Smooth muscle cell (in vitro differentiated cells): ENCODE data around the gene LTBP1. TPM values are rescaled to one million over a fixed set of nuclear protein-coding genes. Genes with fewer than 3 reads are reported as not detected.

Experiments
- DNase-seq: peaks from one replicate; lab custom pipeline; 2025; ENCODE audit not compliant: unreplicated experiment; lab: John Stamatoyannopoulos, UW
- H2AFZ ChIP-seq: fragments of 200-600 bp; sonication (generic); 2 replicates; pipeline ENCODE4 v1.6.0; 2016; ENCODE audit warnings: antibody characterized with exemption, low read depth, mild to moderate bottlenecking
- H3F3A ChIP-seq: fragments of 200-600 bp; sonication (generic); 2 replicates; pipeline ENCODE4 v1.6.0; 2017; ENCODE audit warnings: antibody characterized with exemption, low read depth
- H3K27ac ChIP-seq: fragments of 200-600 bp; sonication (generic); 2 replicates; pipeline ENCODE4 v1.5.1; 2016; ENCODE audit warnings: low read depth, mild to moderate bottlenecking
- H3K27me3 ChIP-seq: fragments of 200-600 bp; sonication (generic); 2 replicates; pipeline ENCODE4 v1.6.1; 2016; ENCODE audit warnings: low read depth, mild to moderate bottlenecking
- H3K36me3 ChIP-seq: fragments of 200-600 bp; sonication (generic); 2 replicates; pipeline ENCODE4 v1.5.1; 2016; ENCODE audit warnings: low read depth
- H3K4me1 ChIP-seq: fragments of 200-600 bp; sonication (generic); 2 replicates; pipeline ENCODE4 v1.5.1; 2016; ENCODE audit warnings: low read depth
- H3K4me2 ChIP-seq: fragments of 200-600 bp; sonication (generic); 2 replicates; pipeline ENCODE4 v1.6.0; 2016; ENCODE audit warnings: mild to moderate bottlenecking
- H3K4me3 ChIP-seq: fragments of 200-600 bp; sonication (generic); 2 replicates; pipeline ENCODE4 v1.5.1; 2016; ENCODE audit warnings: mild to moderate bottlenecking
- H3K79me2 ChIP-seq: fragments of 200-600 bp; sonication (generic); 2 replicates; pipeline ENCODE4 v1.6.0; 2016; ENCODE audit warnings: low read depth, mild to moderate bottlenecking
- H3K9ac ChIP-seq: fragments of 200-600 bp; sonication (generic); 2 replicates; pipeline ENCODE4 v1.6.0; 2016; ENCODE audit warnings: low read depth
- H3K9me3 ChIP-seq: fragments of 200-600 bp; sonication (generic); replicated peaks from 2 replicates; pipeline ENCODE4 v1.5.1; 2016; ENCODE audit warnings: low read depth
- H4K20me1 ChIP-seq: fragments of 200-600 bp; sonication (generic); 2 replicates; pipeline ENCODE4 v1.6.0; 2016; ENCODE audit warnings: low read depth
- CTCF ChIP-seq: fragments of 200-600 bp; sonication (generic); IDR thresholded peaks from 2 replicates; pipeline ENCODE4 v1.5.1; 2017; ENCODE audit warnings: borderline replicate concordance, mild to moderate bottlenecking, antibody characterized with exemption; ENCODE audit not compliant: insufficient read depth, poor library complexity, severe bottlenecking
- WGBS: methylation state at CpG from one replicate; pipeline ENCODE4 v1.1.7; 2016; ENCODE audit warnings: low lambda C conversion rate; 5-methylcytosine and 5-hydroxymethylcytosine counted together
- polyA plus RNA-seq: library from polyadenylated mRNA; unstranded; fragments of >200 nt; fragmentation: Nextera tagmentation; extraction: Ambion mirVana; gene quantifications from 2 replicates; pipeline ENCODE4 v1.2.1, GENCODE V29; 2016
- total RNA-seq: library from RNA; depleted of rRNA; stranded (reverse); fragments of >200 nt; gene quantifications from 2 replicates; pipeline ENCODE4 v1.2.3, GENCODE V29; 2014

Gene LTBP1
- total and polyA plus RNA-seq, 2 experiments from 2014 or later, result 146 to 250 TPM

GRCh38 chr2:32922501-32922900 lies 24.3 kb upstream of the LTBP1 start:
- DNase-seq, result no peak
- Histone ChIP-seq H2AFZ (no peak overlapping the region), H3K79me2 (no peaks in the 10 kb centered on the region), H3K4me1 (peaks cover 4% of the 10 kb centered on the region), H3K4me3 (no peak overlapping the region), H3K36me3 (no peaks in the 10 kb centered on the region), H3K27ac (no peak overlapping the region), H4K20me1 (no peaks in the 10 kb centered on the region), H3K27me3 (no peaks in the 10 kb centered on the region), H3K9me3 (no peaks in the 10 kb centered on the region), H3K9ac (no peak overlapping the region), H3K4me2 (no peak overlapping the region), H3F3A (peaks cover 4% of the 10 kb centered on the region)
- TF ChIP-seq CTCF, result no peak
- WGBS, result 95% methylated on average over 1 of the region's 1 CpG

- TF ChIP-seq CTCF, result no peak
- Histone ChIP-seq H3K27me3 (no peaks in the 10 kb centered on the region), H2AFZ (no peak overlapping the region), H3K9ac (no peak overlapping the region), H3K36me3 (no peaks in the 10 kb centered on the region), H3K27ac (no peak overlapping the region), H3K4me3 (no peak overlapping the region), H3K79me2 (no peaks in the 10 kb centered on the region), H3K9me3 (no peaks in the 10 kb centered on the region), H4K20me1 (no peaks in the 10 kb centered on the region), H3F3A (peaks cover 4% of the 10 kb centered on the region), H3K4me1 (peaks cover 4% of the 10 kb centered on the region), H3K4me2 (no peak overlapping the region)
- 90% methylated on average over 2 of the region's 2 CpGs for WGBS
- DNase-seq, result no peak
These were observed 23.6 kb upstream of the LTBP1 start for GRCh38 chr2:32923109-32923508.

DNA sequence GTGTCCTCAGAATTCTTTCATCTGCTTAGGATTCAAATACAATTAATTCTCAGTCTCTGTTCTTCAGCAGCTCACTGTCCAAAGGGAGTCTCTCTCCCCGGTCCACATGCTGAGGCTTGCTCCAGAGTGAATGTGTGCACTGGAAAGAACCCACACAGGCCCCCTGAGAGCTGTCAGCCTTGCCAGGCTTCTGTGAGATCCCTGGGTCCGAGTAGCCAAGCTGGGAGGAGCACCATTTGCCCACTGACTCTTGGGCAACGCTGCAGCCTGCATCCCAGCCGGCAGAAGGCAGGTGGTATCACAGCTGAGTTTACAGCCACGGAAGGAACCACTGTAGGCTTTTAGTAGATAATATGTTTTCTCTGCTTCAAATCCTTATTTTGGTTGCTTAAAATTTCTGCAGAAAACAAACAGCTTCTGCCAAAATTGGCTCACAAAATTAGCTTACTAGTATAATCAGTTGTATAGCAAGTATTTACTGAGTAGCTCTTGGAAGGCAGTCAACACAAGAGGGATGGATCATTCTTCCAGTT lies 21.4 kb upstream of the LTBP1 start:
- Histone ChIP-seq H3K9me3 (no peaks in the 10 kb centered on the region), H4K20me1 (no peaks in the 10 kb centered on the region), H3K4me2 (no peak overlapping the region), H3K9ac (no peak overlapping the region), H2AFZ (no peak overlapping the region), H3K4me1 (peaks cover 4% of the 10 kb centered on the region), H3K36me3 (no peaks in the 10 kb centered on the region), H3K4me3 (no peak overlapping the region), H3K79me2 (no peaks in the 10 kb centered on the region), H3K27ac (no peak overlapping the region), H3K27me3 (no peaks in the 10 kb centered on the region), H3F3A (no peaks in the 10 kb centered on the region)
- no peak for DNase-seq
- 86% methylated on average over 5 of the region's 5 CpGs for WGBS
- no peak for TF ChIP-seq CTCF

DNA sequence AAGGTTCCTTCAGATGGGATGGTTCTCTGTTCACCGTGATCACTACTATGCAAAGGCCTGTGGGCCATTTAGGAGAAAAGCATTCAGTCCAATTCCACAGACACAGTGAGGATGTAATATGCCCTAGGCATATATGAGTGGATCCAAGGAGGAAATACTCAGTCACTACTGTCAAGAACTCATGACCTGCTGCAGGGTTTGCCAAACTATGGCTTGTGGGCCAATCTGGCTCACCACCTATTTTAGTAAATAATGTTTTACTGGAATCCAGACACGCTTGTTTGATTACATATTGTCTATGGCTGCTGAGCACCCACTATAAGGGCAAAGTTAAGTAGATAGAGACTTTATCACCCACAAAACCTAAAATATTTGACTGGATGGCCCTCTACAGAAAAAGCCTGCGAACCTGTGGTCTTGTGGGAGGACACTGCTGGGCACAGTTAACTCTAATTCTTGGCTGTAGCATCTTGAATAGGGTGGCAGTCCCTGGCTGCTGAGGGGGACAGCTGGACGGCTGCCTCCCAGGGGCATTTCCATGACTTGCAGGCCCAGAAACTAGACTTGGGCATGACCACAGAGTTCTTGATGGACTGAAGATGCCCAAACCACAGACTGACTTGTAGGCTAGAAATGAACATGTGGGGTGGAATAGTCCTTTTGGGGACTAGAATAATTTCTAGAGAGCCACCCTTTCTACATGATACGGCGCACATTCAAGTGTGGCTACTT lies 20.6 kb upstream of the LTBP1 start:
- H4K20me1 ChIP-seq, result no peaks in the 10 kb centered on the region
- no peak overlapping the region for H3K4me2 ChIP-seq
- no peaks in the 10 kb centered on the region for H3F3A ChIP-seq
- H3K36me3 ChIP-seq, result no peaks in the 10 kb centered on the region
- no peak overlapping the region for H2AFZ ChIP-seq
- no peak overlapping the region for H3K4me3 ChIP-seq
- no peaks in the 10 kb centered on the region for H3K79me2 ChIP-seq
- 92% methylated on average over 6 of the region's 6 CpGs for WGBS
- no peak overlapping the region for H3K27ac ChIP-seq
- H3K27me3 ChIP-seq, result no peaks in the 10 kb centered on the region
- TF ChIP-seq CTCF, result no peak
- H3K9ac ChIP-seq, result no peak overlapping the region
- no peaks in the 10 kb centered on the region for H3K9me3 ChIP-seq
- peaks cover 4% of the 10 kb centered on the region for H3K4me1 ChIP-seq
- DNase-seq, result no peak
